ENCODE data around the gene RBM44. TPM values are rescaled to one million over a fixed set of nuclear protein-coding genes. Genes with fewer than 3 reads are reported as not detected.

Gene RBM44
- polyA plus RNA-seq, 1 donor from 2014 or later = 0.11 TPM

GRCh38 chr2:237868631-237869342 is 70.2 kb downstream of the RBM44 start:
- H3K4me3 Mint-ChIP-seq = no peak overlapping the region
- H3K36me3 Mint-ChIP-seq = peaks cover 3% of the 10 kb centered on the region
- peaks cover 0 to 9% (median 2%) of the 10 kb centered on the region in 3 donors for H3K4me1 Mint-ChIP-seq
- peaks cover 43% of the 10 kb centered on the region for H3K27me3 Mint-ChIP-seq
- H3K9me3 Mint-ChIP-seq = peaks cover 0 to 3% (median 0%) of the 10 kb centered on the region in 3 donors
- peak overlapping the region in 1 of 3 donors; percentile 88 for H3K27ac Mint-ChIP-seq

- Mint-ChIP-seq H3K9me3 (peaks cover 0 to 3% (median 0%) of the 10 kb centered on the region in 3 donors), H3K4me1 (peaks cover 0 to 9% (median 2%) of the 10 kb centered on the region in 3 donors), H3K36me3 (peaks cover 3% of the 10 kb centered on the region), H3K27me3 (peaks cover 39% of the 10 kb centered on the region), H3K4me3 (peak overlapping the region in 1 of 4 donors; percentile 29), H3K27ac (no peak overlapping the region)
Measured at GRCh38 chr2:237869343-237870102, 70.9 kb downstream of the RBM44 start.

- Mint-ChIP-seq H3K4me3 (no peak overlapping the region), H3K4me1 (peaks cover 0 to 9% (median 1%) of the 10 kb centered on the region in 3 donors), H3K36me3 (peaks cover 2% of the 10 kb centered on the region), H3K27me3 (peaks cover 39% of the 10 kb centered on the region), H3K9me3 (peaks cover 0 to 3% (median 0%) of the 10 kb centered on the region in 3 donors), H3K27ac (no peak overlapping the region)
Measured at GRCh38 chr2:237870126-237870525, 71.5 kb downstream of the RBM44 start.

- Mint-ChIP-seq H3K27ac (no peak overlapping the region), H3K27me3 (peaks cover 42% of the 10 kb centered on the region), H3K36me3 (peaks cover 2% of the 10 kb centered on the region), H3K4me1 (peaks cover 0 to 9% (median 1%) of the 10 kb centered on the region in 3 donors), H3K4me3 (no peak overlapping the region), H3K9me3 (peaks cover 0 to 3% (median 0%) of the 10 kb centered on the region in 3 donors)
Measured at GRCh38 chr2:237870754-237871651, 72.4 kb downstream of the RBM44 start.

GRCh38 chr2:237872178-237872887 is 73.8 kb downstream of the RBM44 start:
- no peaks in the 10 kb centered on the region for H3K36me3 Mint-ChIP-seq
- peaks cover 0 to 3% (median 0%) of the 10 kb centered on the region in 3 donors for H3K9me3 Mint-ChIP-seq
- peaks cover 41% of the 10 kb centered on the region for H3K27me3 Mint-ChIP-seq
- peaks cover 0 to 9% (median 1%) of the 10 kb centered on the region in 3 donors for H3K4me1 Mint-ChIP-seq
- no peak overlapping the region for H3K27ac Mint-ChIP-seq
- no peak overlapping the region for H3K4me3 Mint-ChIP-seq

GRCh38 chr2:237873421-237873831 is 74.8 kb downstream of the RBM44 start:
- H3K36me3 Mint-ChIP-seq = no peaks in the 10 kb centered on the region
- peaks cover 0 to 9% (median 1%) of the 10 kb centered on the region in 3 donors for H3K4me1 Mint-ChIP-seq
- H3K27me3 Mint-ChIP-seq = peaks cover 31% of the 10 kb centered on the region
- peaks cover 0 to 3% (median 0%) of the 10 kb centered on the region in 3 donors for H3K9me3 Mint-ChIP-seq
- H3K4me3 Mint-ChIP-seq = no peak overlapping the region
- no peak overlapping the region for H3K27ac Mint-ChIP-seq

GRCh38 chr2:237873897-237874551 is 75.4 kb downstream of the RBM44 start:
- no peak overlapping the region for H3K27ac Mint-ChIP-seq
- H3K4me1 Mint-ChIP-seq = peaks cover 0 to 3% (median 1%) of the 10 kb centered on the region in 3 donors
- no peak overlapping the region for H3K4me3 Mint-ChIP-seq
- peaks cover 25% of the 10 kb centered on the region for H3K27me3 Mint-ChIP-seq
- H3K36me3 Mint-ChIP-seq = no peaks in the 10 kb centered on the region
- H3K9me3 Mint-ChIP-seq = no peaks in the 10 kb centered on the region

GRCh38 chr2:237874585-237875161 is 76.1 kb downstream of the RBM44 start:
- H3K27ac Mint-ChIP-seq = no peak overlapping the region

GRCh38 chr2:237875256-237876060 is 76.9 kb downstream of the RBM44 start:
- H3K4me1 Mint-ChIP-seq = peaks cover 0 to 3% (median 0%) of the 10 kb centered on the region in 3 donors
- no peak overlapping the region for H3K27ac Mint-ChIP-seq
- H3K4me3 Mint-ChIP-seq = no peak overlapping the region
- H3K27me3 Mint-ChIP-seq = peaks cover 17% of the 10 kb centered on the region
- no peaks in the 10 kb centered on the region for H3K36me3 Mint-ChIP-seq
- H3K9me3 Mint-ChIP-seq = no peaks in the 10 kb centered on the region

More at GRCh38 chr2:237874585-237875161, 76.1 kb downstream of the RBM44 start:
- no peaks in the 10 kb centered on the region for H3K9me3 Mint-ChIP-seq
- peaks cover 0 to 3% (median 0%) of the 10 kb centered on the region in 3 donors for H3K4me1 Mint-ChIP-seq
- H3K36me3 Mint-ChIP-seq = no peaks in the 10 kb centered on the region
- H3K4me3 Mint-ChIP-seq = no peak overlapping the region
- peaks cover 20% of the 10 kb centered on the region for H3K27me3 Mint-ChIP-seq

GRCh38 chr2:237876061-237876526 is 77.5 kb downstream of the RBM44 start:
- peaks cover 0 to 2% (median 0%) of the 10 kb centered on the region in 3 donors for H3K4me1 Mint-ChIP-seq
- H3K4me3 Mint-ChIP-seq = no peak overlapping the region
- no peak overlapping the region for H3K27ac Mint-ChIP-seq
- no peaks in the 10 kb centered on the region for H3K36me3 Mint-ChIP-seq
- H3K9me3 Mint-ChIP-seq = peaks cover 0 to 2% (median 0%) of the 10 kb centered on the region in 3 donors
- H3K27me3 Mint-ChIP-seq = peaks cover 12% of the 10 kb centered on the region

- H3K27me3 Mint-ChIP-seq = peaks cover 10% of the 10 kb centered on the region
- H3K4me1 Mint-ChIP-seq = peaks cover 0 to 2% (median 0%) of the 10 kb centered on the region in 3 donors
- no peak overlapping the region for H3K27ac Mint-ChIP-seq
- peaks cover 0 to 5% (median 0%) of the 10 kb centered on the region in 3 donors for H3K9me3 Mint-ChIP-seq
- no peaks in the 10 kb centered on the region for H3K36me3 Mint-ChIP-seq
- H3K4me3 Mint-ChIP-seq = no peak overlapping the region
Measured at GRCh38 chr2:237876532-237876931, 78.0 kb downstream of the RBM44 start.

- H3K4me1 Mint-ChIP-seq = peaks cover 0 to 2% (median 0%) of the 10 kb centered on the region in 3 donors
- H3K9me3 Mint-ChIP-seq = peaks cover 0 to 5% (median 0%) of the 10 kb centered on the region in 3 donors
- H3K4me3 Mint-ChIP-seq = no peak overlapping the region
- no peak overlapping the region for H3K27ac Mint-ChIP-seq
- H3K36me3 Mint-ChIP-seq = no peaks in the 10 kb centered on the region
- peaks cover 9% of the 10 kb centered on the region for H3K27me3 Mint-ChIP-seq
Measured at GRCh38 chr2:237876951-237877491, 78.4 kb downstream of the RBM44 start.

Measured in IgD-negative memory B cell (primary cell).